ENCODE results near the gene APOL3. TPM values are rescaled to one million over a fixed set of nuclear protein-coding genes. Genes with fewer than 3 reads are reported as not detected.
"Not testable (repeated sequence)": the region's sequence is repeated elsewhere in the genome, so short reads cannot be mapped to it uniquely, and the experiment has no call there.

Gene APOL3
- polyA plus RNA-seq, 1 experiment, result 6.7 TPM

DNA sequence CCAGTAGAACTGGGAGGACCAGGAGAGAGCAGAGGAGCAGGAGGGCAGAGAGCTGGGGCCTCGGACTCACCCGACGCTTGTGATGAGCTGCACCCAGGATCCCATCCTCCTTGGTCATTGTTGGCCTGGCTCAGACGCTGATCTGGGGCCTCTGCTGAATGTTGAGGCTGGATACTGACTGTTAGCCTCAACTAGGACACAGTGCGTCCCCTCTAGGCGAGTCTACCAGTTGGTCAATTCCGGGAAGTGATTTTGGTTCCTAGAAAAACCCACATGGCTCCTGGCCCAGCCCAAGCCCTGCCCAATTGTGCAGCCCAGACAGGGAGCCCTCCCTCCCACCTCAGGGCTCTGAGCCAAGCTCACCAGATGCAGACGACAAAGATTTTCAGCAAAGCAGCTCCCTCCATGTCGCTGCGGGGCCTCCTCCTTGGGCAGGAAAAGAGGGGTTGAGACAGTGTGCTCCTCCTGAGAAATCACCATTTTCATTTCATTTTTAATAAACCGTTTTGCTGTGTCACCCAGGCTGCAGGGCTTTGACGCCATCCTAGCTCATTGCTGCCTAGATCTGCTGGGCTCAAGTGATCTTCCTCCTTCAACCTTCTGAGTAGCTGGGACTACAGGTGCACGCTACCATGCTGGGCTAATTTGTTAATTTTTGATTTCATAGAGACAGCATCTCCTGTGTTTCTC is 41.2 kb upstream of the APOL3 start, which contains the start of gene APOL4:
Gene APOL4, minus strand, starts transcription at position 180 of the 690 bp plus-strand sequence. Its CDS starts 75 bp downstream, at position 105.
- Histone ChIP-seq H3K4me3 (ENCODE audit: low read depth, low read length) (no peak within 1 kb of the TSS), H3K27me3 (ENCODE audit: control insufficient read depth, insufficient read depth, low read length) (no peaks in the 10 kb centered on the region; the same call in none of the 2 replicates), H3K36me3 (ENCODE audit: control insufficient read depth, insufficient read depth, low read length) (no peaks in the 10 kb centered on the region)
- ChIA-PET POLR2A (interaction anchor here (0.6 kb wide), 1 partner anchor 75 kb away, joined by 5 read pairs; no protein-coding TSS in a partner anchor), CTCF (interaction anchor here (0.7 to 1.9 kb wide), 4 partner anchors 14 to 284 kb away, joined by 3 to 6 read pairs (median 4); partner anchors contain the start of gene APOL2)
- TF ChIP-seq, protein P1, sequence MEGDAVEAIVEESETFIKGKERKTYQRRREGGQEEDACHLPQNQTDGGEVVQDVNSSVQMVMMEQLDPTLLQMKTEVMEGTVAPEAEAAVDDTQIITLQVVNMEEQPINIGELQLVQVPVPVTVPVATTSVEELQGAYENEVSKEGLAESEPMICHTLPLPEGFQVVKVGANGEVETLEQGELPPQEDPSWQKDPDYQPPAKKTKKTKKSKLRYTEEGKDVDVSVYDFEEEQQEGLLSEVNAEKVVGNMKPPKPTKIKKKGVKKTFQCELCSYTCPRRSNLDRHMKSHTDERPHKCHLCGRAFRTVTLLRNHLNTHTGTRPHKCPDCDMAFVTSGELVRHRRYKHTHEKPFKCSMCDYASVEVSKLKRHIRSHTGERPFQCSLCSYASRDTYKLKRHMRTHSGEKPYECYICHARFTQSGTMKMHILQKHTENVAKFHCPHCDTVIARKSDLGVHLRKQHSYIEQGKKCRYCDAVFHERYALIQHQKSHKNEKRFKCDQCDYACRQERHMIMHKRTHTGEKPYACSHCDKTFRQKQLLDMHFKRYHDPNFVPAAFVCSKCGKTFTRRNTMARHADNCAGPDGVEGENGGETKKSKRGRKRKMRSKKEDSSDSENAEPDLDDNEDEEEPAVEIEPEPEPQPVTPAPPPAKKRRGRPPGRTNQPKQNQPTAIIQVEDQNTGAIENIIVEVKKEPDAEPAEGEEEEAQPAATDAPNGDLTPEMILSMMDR (IDR thresholded peaks at IDR 0.05; ENCODE audit: insufficient read depth, low read depth, low read length), result no peak
- DNase-seq (ENCODE audit: low read depth), result no peak

DNA sequence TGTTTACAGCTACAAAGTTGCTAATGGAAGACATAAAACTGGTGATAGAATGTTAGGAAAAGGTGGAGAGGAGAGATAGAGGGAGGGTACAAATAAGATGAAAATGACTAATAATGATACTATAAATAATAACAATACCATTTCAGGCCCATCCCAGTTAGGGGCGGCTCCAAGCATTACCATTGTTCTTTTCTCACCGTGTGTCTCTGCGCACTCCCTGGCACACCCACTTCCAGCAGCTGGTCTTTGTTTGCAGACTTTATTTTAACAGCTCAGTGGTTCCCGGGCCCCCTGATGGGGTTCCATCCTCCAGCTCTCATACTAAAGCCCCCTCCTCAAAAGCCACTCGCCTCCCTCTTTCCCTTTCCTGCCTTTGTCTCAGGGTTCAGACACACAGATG is 40.5 kb upstream of the APOL3 start:
- DNase-seq (ENCODE audit: low read depth); H3K4me3 ChIP-seq (ENCODE audit: low read depth, low read length); H3K36me3 ChIP-seq (ENCODE audit: control insufficient read depth, insufficient read depth, low read length); H3K27me3 ChIP-seq (ENCODE audit: control insufficient read depth, insufficient read depth, low read length): not testable (repeated sequence)
- POLR2A ChIA-PET, result interaction anchor here (0.6 kb wide), 1 partner anchor 76 kb away, joined by 5 read pairs; no protein-coding TSS in a partner anchor
- CTCF ChIA-PET, result interaction anchor here (1.9 kb wide), 1 partner anchor 39 kb away, joined by 6 read pairs; the partner anchor contains the start of gene APOL2

DNA sequence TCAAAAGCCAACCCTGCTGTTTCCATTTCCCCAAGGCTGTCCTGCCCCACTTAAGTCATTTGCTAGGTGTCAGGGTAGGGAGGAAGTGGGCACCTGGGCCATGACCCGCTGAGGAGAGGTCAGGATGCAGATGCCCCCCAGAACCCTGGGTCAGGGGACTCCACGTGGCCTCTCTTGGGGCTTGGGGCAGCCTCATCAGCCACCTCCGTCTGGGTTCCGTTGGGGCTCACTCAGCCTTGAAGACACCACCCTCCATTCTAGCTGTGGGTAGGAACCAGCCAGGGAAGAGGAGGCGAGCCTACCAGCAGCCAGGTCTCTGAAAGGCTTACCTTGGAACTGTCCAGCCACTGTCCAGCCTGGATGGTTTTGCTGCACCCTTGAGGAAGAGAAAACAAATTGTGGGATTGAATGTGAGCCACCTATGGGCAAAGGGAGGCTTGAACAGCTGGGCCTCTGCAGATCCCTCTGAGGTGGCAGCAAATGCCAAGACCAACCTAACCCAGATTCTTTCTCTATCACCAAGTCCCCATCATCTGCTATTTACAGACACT is 38.5 kb upstream of the APOL3 start:
- Histone ChIP-seq H3K36me3 (ENCODE audit: control insufficient read depth, insufficient read depth, low read length) (no peaks in the 10 kb centered on the region), H3K27me3 (ENCODE audit: control insufficient read depth, insufficient read depth, low read length) (no peaks in the 10 kb centered on the region; the same call in none of the 2 replicates), H3K4me3 (ENCODE audit: low read depth, low read length) (no peak overlapping the region)
- DNase-seq (ENCODE audit: low read depth), result no peak
- POLR2A ChIA-PET, result no interaction called here
- CTCF ChIA-PET, result interaction anchor here (0.6 to 1.1 kb wide), 2 partner anchors 79 to 689 kb away, joined by 3 read pairs; no protein-coding TSS in a partner anchor
- TF ChIP-seq, protein P1 (IDR thresholded peaks at IDR 0.05; ENCODE audit: insufficient read depth, low read depth, low read length), result no peak

DNA sequence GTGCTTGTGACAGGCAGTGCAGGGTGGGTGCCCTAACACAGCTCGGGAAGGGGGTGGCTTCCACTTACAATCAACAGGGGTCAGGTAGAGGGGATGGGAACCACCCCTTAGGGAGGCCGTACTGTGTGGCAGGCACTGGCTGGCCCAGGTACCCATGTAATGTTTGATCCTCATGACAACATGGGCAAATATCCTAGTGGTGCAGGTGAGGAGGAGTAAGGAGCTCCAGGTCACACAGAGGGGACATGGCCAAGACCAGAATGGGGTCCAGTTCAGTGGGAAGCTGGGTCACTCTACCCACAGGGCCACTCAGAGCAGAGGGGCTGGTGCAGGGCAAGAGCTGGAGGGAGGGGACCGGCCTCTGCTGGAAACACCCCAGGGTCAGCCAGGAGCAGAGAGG is 38.0 kb upstream of the APOL3 start:
- TF ChIP-seq, protein P1 (IDR thresholded peaks at IDR 0.05; ENCODE audit: insufficient read depth, low read depth, low read length), result no peak
- DNase-seq (ENCODE audit: low read depth), result no peak
- CTCF ChIA-PET, result interaction anchor here (0.6 to 1.1 kb wide), 4 partner anchors 30 to 688 kb away, joined by 3 to 4 read pairs (median 3); no protein-coding TSS in a partner anchor
- Histone ChIP-seq H3K36me3 (ENCODE audit: control insufficient read depth, insufficient read depth, low read length) (no peaks in the 10 kb centered on the region), H3K27me3 (ENCODE audit: control insufficient read depth, insufficient read depth, low read length) (no peaks in the 10 kb centered on the region; the same call in none of the 2 replicates), H3K4me3 (ENCODE audit: low read depth, low read length) (no peak overlapping the region)
- POLR2A ChIA-PET, result no interaction called here

DNA sequence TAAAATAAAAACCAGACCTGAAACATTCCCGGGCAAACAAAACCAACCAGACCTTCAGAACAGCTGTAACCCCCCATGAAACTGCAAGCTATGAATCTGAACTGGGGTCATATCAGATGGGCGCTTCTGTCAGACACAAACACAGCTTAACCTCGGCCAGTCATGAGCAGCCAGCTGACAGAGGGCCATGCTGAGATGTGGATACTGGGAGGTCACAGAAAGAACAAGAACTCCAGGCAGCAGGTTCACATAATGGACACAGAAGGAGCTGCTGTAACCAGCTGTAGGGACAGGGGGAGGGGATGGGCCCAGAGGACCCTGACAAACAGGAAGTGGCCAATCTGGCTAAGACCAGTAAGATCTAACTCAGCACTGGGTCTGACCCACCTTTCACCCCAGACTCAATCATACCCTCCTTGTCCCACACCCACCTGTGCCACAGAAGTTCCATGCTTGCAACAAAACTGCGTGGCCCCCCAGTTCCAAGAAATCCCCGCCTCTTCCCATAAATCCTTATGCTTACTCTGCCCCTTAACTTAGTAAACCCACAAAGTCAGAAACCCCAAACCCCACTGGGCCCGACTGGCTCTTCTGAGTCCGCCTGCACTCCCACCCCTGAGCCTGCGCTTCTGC is 37.1 kb upstream of the APOL3 start:
- TF ChIP-seq, protein P1 (IDR thresholded peaks at IDR 0.05; ENCODE audit: insufficient read depth, low read depth, low read length), result no peak
- POLR2A ChIA-PET, result no interaction called here
- CTCF ChIA-PET, result interaction anchor here (0.6 to 4.8 kb wide), 8 partner anchors 14 to 289 kb away, joined by 3 to 50 read pairs (median 4); partner anchors contain the start of genes APOL1 and APOL2
- Histone ChIP-seq H3K36me3 (ENCODE audit: control insufficient read depth, insufficient read depth, low read length) (no peaks in the 10 kb centered on the region), H3K4me3 (ENCODE audit: low read depth, low read length) (no peak overlapping the region), H3K27me3 (ENCODE audit: control insufficient read depth, insufficient read depth, low read length) (no peaks in the 10 kb centered on the region; the same call in none of the 2 replicates)
- no peak for DNase-seq (ENCODE audit: low read depth)
